KG1 (cell line): ENCODE measurements around the gene FITM1.

Source experiments
- DNase-seq: peaks from one replicate; lab custom pipeline; 2025; lab: John Stamatoyannopoulos, UW

FITM1 gene

GRCh38 chr14:24139272-24139934, 8.9 kb downstream of the FITM1 start:
- no peak for DNase-seq

- DNase-seq = peak; percentile 99
Observed at GRCh38 chr14:24141097-24141880, 10.8 kb downstream of the FITM1 start, which contains the start of gene EMC9. Gene EMC9, minus strand, starts transcription at chr14:24141591. Its CDS starts 287 bp downstream, at chr14:24141304.

GRCh38 chr14:24143511-24143910, 13.1 kb downstream of the FITM1 start:
- DNase-seq = no peak

- no peak for DNase-seq
Observed at GRCh38 chr14:24144451-24144850, 14.0 kb downstream of the FITM1 start.

GRCh38 chr14:24145219-24145618, 14.8 kb downstream of the FITM1 start:
- no peak for DNase-seq

- no peak for DNase-seq
Observed at GRCh38 chr14:24145690-24146452, 15.4 kb downstream of the FITM1 start.

DNA sequence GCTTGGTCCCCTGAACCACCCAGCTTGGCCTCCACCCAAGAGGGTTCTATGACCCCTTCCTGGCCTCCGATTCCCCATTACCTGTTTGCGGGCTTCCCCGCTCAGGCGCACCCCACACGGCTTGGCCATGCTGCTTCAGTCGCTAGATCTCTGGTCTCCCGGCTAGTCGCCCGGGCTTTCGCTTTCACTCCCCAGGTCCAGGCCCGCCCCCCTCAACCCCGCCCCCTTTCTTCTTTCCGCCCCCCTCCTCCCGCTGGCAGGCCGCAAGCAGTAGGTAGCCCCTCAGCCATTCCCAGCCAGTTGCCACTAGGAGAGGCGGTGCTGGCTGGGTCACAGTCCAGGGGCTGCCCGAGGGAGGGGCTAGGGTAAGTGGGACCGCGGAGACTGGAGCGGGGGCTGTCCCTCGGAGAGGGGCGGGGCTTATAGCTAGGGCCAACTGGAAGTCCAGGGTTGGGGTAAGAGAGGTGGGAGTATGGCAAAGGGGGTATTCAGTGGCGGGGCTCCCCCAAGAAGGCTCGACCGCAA, 16.1 kb downstream of the FITM1 start, which contains the start of gene PSME2:
Gene PSME2 (minus strand): TSS at position 158 of the 525 bp plus-strand sequence. CDS start 29 bp downstream, at position 129.
- DNase-seq = peak; percentile 79

DNA sequence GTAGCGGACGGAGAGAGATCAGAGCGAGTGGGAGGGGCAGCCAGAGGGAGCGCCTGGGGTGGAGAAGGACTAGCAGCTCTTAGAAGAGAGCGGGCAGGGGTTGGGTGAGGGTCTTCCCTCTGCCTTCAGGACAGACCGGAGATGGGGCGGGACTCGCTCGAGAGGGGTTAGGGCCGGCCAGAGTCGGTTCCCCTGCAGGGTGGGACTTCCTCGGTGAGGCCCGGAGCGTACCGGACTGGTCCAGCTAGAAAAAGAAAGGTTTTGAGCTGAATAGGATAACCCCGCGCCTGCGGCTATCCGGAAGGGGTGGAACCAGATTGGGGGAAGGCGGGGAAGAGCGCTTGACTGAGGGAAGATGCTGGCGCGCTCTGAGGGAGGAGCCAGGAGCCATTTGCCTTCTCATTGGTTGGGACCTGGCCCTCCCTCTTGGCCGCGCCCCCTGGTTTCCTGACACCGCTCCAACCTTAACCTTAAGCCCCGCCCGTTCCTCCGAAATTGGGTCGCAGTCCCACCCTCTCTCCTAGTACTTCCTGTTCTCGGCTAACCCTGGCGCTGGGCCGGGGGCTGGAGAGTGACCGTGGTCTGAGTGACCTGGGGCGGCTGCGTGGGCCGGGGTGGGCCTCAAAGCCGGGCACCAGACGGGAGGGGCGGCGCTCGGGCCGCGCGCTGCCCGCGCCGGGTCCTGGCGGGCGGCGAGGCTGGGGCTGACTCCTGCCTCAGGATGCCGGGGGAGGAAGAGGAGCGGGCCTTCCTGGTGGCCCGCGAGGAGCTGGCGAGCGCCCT, 16.7 kb downstream of the FITM1 start, which contains the start of gene RNF31:
Gene RNF31 (plus strand): TSS at position 521 of the 783 bp plus-strand sequence. CDS start 201 bp downstream, at position 722.
- peak; percentile 89 for DNase-seq

GRCh38 chr14:24147761-24148428, 17.4 kb downstream of the FITM1 start:
- DNase-seq = no peak

DNA sequence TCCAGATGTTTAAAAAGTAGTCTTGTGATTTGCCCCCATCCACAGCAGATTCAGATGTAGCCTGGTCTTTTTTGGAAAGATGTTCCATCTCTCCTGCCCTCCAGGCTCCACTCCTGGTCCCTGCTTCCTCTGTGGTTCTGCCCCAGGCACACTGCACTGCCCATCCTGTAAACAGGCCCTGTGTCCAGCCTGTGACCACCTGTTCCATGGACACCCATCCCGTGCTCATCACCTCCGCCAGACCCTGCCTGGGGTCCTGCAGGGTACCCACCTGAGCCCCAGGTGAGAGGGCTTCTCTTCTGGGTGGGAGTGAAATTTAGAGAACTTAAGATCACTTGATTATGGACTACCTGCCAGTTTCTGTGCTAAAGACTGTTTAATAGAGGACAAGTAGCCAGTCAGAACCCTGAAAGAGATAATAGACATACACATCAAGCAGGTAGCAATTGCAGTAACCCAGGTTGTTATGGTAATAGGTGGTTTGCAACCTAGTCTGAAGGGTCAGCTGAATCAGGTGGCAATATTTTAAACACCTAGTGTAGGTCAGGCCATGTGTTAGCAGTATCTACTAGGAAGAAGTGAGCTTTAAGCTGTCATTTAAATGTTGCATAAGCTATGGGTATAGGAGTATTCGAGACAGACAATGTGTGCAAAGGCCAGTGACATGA, 19.0 kb downstream of the FITM1 start:
- no peak for DNase-seq

DNA sequence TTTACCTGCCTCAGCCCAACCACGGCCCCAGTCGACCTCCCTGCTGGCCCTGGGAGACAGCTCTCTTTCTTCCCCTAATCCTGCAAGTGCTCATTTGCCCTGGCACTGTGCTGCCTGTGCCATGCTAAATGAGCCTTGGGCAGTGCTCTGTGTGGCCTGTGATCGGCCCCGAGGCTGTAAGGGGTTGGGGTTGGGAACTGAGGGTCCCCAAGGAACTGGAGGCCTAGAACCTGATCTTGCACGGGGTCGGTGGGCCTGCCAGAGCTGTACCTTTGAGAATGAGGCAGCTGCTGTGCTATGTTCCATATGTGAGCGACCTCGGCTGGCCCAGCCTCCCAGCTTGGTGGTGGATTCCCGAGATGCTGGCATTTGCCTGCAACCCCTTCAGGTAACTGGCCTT, 19.6 kb downstream of the FITM1 start:
- no peak for DNase-seq

GRCh38 chr14:24150567-24150966, 20.1 kb downstream of the FITM1 start:
- DNase-seq = no peak

GRCh38 chr14:24150993-24151392, 20.5 kb downstream of the FITM1 start:
- no peak for DNase-seq

GRCh38 chr14:24151404-24152080, 21.1 kb downstream of the FITM1 start:
- DNase-seq = no peak

DNA sequence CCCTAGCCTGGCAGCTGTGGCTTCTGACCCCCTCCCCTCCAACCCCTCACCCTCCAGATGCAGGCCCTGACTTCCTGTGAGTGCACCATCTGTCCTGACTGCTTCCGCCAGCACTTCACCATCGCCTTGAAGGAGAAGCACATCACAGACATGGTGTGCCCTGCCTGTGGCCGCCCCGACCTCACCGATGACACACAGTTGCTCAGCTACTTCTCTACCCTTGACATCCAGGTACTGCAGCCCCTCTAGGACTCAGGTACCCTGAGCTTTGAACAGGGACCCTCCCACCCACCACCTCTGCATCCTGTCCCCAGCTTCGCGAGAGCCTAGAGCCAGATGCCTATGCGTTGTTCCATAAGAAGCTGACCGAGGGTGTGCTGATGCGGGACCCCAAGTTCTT, 24.6 kb downstream of the FITM1 start:
- DNase-seq = no peak

- DNase-seq = no peak
Observed at GRCh38 chr14:24156840-24157239, 26.4 kb downstream of the FITM1 start.

- DNase-seq = no peak
Observed at GRCh38 chr14:24157331-24157730, 26.9 kb downstream of the FITM1 start.

DNA sequence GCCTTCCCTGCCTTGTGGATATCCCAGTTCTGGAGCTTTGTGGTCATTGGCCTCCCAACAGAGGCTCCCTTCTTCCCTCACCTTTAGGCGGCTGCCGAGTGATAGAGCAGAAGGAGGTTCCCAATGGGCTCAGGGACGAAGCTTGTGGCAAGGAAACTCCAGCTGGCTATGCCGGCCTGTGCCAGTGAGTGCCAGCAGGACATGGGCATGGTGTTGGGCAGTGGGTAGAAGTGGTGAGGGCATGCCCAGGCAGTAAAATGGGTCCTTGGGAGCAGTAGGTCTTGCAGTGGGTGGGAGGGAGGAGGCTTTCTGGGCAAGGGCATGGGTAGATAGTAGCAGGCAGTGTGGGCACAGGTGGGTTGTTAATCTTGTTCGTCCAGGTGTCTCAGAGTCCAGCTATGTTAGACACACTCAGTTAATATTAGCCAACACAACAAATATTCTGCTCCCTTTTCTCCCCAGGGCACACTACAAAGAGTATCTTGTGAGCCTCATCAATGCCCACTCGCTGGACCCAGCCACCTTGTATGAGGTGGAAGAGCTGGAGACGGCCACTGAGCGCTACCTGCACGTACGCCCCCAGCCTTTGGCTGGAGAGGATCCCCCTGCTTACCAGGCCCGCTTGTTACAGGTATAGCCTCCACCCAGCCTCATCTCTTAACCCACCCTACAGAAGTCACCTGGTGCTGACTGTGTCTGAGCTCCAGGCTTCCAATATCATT, 29.5 kb downstream of the FITM1 start:
- DNase-seq = no peak

GRCh38 chr14:24160499-24160849, 30.0 kb downstream of the FITM1 start:
- DNase-seq = no peak
